HG03558 (cell line): ENCODE results near the gene SLC29A2.
"Not testable (repeated sequence)": the region's sequence is repeated elsewhere in the genome, so short reads cannot be mapped to it uniquely, and the experiment has no call there.

ENCODE experiments used
- ATAC-seq: cut with Tn5 transposase; IDR thresholded peaks from one replicate; pipeline ENCODE4 v1.9.1; 2021; ENCODE audit warnings: moderate number of reproducible peaks; ENCODE audit not compliant: unreplicated experiment; ENCODE audit errors: extremely low read depth

SLC29A2 gene

DNA sequence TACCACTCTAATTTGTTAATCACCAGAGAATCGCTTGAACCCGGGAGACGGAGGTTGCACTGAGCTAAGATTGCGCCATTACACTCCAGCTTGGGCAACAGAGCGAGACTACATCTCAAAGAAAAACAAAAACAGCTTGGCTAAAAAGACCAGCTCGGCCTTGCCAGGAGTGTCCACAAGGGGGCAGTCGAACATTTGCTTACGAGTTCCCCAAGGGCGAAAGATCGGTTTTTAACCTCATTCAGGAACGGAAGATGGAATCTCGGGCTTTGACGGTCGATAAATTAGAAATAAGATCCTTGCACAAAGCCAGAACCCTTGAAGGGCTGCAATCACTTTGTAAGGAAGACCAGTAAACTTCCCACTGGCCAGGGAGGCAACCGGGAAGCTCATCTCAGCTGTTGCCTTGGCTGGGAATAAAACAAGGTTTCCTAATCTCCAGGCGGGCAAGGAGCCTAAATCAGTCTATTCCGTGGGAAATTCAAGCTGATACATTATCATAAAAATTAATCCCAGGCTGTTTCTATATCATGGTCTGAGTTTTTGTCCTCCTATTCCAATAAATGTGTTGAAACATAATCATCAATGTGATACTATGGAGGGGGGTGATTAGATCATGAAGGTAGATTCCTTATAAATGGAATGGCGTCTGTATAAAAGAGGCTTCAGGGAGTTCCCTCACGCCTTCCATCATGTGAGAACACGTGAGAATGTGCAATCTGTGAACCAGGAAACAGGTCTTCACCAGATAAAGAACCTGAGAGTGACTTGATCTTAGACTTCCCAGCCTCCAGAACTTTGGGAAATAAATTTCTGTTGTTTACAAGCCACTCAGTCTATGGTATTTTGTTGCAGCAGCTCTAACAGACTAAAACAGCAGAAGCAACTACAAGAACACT is 14.9 kb upstream of the SLC29A2 start:
- ATAC-seq: no peak

DNA sequence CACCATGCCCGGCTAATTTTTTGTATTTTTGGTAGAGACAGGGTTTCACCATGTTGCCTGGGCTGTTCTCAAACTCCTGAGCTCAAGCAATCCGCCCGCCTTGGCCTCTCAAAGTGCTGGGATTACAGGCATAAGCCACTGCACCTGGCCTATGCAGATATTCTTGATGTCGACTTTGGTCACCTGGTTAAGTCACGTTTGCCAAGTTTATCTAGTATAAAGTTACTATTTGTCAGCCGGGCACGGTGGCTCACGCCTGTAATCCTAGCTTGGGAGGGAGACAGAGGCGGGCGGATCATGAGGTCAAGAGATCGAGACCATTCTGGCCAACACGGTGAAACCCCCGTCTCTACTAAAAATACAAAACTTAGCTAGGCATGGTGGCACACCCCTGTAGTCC is 12.8 kb upstream of the SLC29A2 start:
- ATAC-seq: not testable (repeated sequence)

GRCh38 chr11:66380264-66380663 is 8.7 kb upstream of the SLC29A2 start:
- not testable (repeated sequence) for ATAC-seq

DNA sequence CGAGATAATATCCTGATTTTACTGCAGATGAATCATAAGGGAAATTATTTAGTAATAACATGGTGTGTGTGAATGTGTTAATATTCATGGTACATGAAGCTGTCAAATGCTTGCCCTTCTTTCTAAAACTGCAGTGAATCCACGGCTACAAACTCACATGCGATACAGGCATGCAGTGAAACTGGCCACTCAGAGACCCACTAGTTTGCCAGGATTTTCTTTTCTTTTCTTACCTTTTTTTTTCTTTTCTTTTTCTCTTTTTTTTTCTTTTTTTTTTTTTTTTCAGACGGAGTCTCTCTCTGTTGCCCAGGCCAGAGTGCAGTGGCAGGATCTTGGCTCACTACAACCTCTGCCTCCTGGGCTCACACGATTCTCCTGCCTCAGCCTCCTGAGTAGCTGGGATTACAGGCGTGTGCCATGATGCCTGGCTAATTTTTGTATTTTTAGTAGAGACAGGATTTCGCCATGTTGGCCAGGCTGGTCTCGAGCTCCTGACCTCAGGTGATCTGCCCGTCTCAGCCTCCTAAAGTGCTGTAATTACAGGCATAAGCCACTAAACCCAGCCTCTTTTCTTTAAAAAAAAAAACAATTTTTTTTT is 2.2 kb upstream of the SLC29A2 start:
- ATAC-seq: not testable (repeated sequence)

- ATAC-seq: no peak
Observed at GRCh38 chr11:66373265-66373664, 1.7 kb upstream of the SLC29A2 start.

- ATAC-seq: no peak
Observed at GRCh38 chr11:66369073-66369894, 2.3 kb downstream of the SLC29A2 start.

DNA sequence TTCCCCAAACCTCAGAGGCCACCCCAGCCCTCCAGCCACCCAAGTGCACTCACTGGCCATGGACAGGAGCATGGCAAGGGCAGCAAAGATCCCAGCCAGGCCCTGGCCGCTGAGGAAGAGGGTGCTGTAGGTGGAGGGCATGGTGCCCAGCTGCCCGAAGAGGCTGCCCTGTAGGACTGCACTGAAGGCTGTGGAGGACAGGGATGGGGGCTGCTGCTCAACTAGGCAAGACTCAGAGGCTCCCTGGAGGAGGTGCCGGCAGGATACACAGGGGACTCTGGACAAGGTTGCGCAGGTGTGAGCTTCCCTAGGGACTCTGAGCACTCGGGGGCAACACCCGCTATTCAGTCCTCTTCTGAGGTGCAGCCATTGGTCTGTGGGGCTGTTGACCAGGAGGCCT is 3.1 kb downstream of the SLC29A2 start:
- no peak for ATAC-seq

DNA sequence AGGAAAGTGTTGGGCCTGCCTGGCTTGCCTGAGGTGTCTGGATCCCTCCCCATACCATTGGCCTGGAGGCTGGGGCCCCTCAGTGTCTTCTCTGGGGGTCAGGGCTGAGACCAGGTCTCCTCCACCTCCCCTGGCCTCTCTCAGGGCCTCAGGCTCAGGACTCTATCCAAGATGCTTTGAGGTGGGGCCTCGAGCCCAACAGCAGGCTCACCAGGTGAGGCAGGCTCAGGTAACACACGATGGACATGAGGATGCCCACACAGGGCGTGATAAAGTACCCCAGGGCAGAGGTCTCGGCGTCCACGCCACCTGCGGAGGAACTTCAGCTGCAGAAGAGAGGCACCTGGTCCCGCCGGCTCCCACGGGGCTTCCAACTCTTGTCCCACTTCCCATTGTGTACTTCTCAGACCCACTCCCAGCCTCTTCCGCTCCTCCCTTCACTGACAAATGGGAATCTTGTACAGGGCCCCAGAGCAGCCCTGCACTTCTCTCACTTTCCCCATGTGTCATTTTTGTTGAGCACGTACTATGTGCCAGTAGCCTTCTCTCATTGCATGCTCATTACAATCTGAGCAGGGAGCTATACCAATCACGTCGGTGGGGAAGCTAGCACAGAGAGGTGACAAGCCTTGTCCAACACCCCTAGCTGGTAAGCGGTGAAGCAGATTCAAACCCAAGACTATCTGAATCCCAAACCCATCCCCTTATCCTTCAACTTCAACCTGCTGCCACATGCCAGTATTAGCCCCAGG is 3.8 kb downstream of the SLC29A2 start:
- ATAC-seq: no peak

DNA sequence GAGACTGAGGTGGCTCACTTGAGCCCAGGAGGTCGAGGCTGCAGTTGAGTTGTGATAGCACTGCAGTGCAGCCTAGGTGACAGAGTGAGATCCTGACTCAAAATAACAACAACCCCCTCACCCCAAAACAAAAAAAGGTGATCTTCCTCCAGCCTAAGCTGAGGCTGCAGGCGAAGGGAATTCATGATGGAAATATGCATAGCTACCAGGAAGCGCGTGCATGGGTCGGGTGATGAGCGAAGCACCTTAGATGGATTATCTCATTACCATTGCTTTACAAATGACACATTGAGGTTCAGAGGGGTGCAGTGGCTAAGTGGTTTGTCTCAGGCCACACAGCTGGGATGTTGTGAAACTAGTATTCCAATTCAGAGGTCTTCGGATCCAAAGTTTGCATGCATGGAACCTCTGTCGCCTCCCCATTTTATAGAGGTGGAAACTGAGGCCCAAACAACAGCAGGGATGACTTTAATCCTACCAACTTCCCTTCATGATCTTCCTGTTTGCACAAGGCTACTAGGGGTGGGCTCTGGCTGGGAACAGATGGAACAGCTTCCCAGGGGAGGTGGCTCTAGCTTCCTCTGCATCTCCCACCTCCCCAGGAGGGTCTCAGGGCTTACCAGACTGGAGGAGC is 4.6 kb downstream of the SLC29A2 start:
- no peak for ATAC-seq

DNA sequence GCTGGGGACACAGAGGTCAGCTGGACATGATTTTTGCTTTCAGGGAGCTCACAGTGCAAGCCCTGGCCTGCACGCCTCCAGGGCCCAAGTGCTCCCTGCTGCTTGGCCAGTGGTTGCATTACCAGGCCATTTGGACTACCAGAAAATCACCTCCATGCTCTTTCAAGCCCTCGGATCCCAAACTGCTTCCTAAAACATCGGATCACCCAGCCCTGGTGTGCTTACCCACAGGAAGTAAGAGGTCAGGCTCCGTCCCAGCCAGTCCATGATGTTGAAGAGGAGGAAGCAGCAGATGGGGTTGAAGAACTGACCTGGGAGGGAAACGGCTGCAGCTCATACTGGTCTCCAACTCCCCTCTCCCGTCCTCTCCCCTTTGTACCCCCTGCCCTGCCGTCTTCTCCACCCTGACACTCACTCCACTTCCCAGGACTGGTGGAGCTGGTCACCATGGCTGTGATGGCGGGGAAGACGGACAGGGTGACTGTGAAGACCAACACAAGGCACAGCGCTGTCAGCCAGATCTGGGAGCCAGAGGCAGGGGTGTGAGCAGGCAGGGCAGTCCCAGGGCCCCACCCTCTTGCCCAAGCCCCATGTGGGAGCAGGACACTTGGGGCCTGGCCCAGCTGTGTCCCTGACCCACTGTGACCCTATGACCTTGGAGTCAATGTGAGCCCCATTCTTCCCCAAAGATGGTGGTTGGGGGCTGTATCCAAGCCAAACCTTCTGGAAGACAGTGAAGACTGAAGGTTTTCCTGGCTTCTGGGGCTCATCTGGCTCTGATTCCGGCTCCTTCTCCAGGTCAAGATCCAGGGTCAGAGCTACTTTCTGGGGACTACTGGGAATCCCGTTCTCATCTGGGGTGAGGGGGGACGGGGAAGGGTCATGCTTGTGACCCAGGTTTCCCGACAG is 5.6 kb downstream of the SLC29A2 start:
- ATAC-seq: no peak

DNA sequence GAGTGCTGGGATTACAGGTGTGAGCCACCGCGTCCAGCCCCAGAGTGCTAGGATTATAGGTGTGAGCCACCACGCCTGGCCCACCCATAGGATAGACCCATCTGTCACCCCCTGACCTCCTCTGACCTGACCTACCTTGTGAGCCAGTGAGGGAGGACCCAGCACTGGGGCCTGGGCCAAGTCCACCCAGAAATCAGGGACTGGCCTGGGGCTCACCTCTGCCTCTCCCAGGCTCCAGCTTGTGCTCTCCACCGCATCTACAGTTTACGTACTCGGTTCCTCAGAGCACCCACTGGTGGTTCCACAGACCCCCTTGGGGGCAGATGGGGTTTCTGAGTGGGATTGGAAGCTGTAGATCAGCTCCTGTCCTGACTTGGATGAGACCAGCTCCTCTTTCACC is 6.4 kb downstream of the SLC29A2 start:
- no peak for ATAC-seq

- ATAC-seq: no peak
Observed at GRCh38 chr11:66363805-66364535, 7.6 kb downstream of the SLC29A2 start.

GRCh38 chr11:66363187-66363601 is 8.4 kb downstream of the SLC29A2 start:
- ATAC-seq: no peak

- no peak for ATAC-seq
Observed at GRCh38 chr11:66362481-66363147, 8.9 kb downstream of the SLC29A2 start.

DNA sequence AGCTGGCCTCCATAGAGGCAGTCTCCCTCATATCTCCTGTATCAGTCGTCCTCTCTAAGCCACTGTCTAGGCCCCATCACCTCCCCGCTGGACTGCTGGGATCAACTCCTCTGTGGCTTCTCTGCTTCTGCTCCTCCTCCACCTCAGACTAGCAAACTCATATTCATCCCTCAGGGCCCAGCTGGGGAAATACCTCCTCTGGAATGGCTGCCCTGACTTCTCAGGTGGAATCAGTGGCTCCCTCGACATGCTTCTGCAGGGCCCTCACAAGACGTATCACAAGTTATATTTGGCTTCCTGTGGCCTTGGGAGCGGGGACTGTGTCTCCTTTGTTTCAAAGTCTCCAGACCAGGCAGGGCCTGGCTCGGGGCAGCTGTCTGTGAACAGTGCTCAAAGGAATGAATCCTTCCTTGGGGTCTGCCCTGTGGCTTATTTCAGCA is 10.0 kb downstream of the SLC29A2 start:
- ATAC-seq: no peak

DNA sequence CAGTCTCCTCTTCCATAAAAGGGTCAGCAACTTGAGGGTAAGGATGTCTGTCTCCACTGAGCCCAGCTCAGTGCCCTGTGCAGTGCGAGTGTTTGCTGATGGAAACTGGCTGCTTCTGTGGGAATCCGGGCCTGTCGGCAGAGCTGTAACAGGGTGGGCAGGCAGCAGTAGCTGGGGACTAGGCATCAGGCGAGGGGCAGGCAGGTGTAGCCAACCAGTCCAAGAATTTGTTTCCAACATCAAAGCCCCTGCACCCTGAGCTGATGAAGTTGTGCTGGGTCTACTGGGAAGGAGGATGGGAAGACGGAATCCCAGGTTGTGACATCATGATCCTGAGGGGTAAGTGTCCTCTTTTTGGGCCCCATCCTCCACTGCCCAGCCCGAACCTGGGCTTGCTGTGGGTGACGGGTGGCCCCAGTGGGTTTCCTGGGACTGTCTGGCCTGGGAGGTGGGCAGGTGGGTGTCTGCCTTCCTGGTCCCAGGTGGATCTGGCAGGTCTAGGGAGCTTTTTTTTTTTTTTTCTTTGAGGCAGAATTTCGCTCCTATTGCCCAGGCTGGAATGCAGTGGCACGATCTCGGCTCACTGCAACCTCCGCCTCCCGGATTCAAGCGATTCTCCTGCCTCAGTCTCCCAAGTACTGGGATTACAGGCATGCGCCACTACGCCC is 11.0 kb downstream of the SLC29A2 start:
- ATAC-seq: no peak

DNA sequence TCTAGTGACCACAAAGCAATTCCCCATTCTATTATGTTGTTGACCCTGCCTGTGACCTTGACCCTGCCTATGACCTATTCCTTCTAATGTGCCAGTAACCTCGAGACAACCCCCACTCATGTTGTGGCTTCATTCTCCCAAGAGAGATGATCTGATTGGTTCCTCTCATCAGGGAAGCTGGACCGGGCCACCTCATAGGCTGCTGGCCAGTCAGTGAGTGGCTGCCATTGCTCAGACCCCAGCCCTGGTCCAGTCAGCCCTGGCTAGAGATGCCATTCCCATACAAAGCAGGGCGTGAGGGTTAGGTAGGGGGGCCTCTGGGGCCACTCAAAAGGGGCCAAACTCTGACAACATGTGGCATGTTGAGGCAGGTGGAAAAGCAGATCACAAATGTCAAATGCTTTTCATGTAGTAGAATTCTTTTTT is 11.9 kb downstream of the SLC29A2 start:
- no peak for ATAC-seq
